ENCODE measurements around the gene RIOX2. TPM values are rescaled to one million over a fixed set of nuclear protein-coding genes. Genes with fewer than 3 reads are reported as not detected.

RIOX2 gene
- total RNA-seq (2021) (28.4 and 29.1 TPM in 2 replicates), Bru-seq, nascent RNA (percentile 77 among the genes with signal in this experiment), BruChase-seq, experiment 1, labeled RNA remaining after a 2-hour chase (percentile 72 among the genes with signal in this experiment), BruChase-seq, experiment 2, labeled RNA remaining after a 6-hour chase (percentile 71 among the genes with signal in this experiment)
- long read RNA-seq, full-length matches to known transcripts: 22 of 41 reads
- long read RNA-seq, partial matches to known transcripts: 9 of 41 reads
- long read RNA-seq, other reads (novel, unspliced or antisense): 10 of 41 reads

DNA sequence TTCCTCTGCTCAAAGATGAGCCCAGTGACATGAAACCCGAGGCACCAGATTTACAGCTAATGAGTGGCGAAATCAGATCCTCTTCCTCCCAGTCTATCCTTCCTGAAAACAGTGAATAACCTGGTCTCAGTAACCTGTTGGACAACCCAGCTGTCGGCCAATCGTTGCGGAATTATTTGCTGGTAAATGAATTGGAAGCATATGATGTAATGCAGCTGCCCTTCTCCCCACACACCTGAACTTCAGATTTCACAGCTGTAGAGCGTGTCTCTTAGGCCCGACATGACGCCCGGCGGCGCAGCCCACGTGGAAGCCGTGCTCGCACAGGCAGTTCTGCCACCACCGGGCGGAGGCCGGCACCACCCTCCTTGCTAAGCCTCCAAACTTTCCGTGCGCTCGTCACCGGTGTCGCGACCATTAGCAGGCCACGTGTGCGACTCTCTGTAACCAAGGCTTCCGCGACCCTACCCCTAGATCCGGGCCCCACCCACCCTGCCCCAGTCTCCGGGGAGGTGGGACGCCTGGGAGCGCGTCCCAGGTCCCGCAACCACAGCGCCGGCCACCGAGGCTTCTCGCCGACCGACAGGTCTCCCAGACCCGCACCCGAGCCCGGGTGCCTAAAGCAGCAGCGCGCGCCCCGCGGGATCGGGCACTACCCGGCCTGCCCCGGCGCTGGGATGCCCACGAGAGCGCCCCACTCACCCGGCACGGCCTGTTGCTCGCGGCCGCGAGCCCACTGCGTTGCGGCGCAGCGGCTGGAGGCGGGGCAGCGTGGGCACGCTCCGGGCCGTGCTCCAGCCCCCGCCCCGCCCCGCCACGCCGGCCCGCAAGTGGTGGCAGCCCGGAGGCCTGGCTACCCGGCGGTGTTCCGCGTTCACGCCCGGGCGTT is at the start of gene RIOX2:
RIOX2 (minus strand) TSS at position 753 of the 889 bp plus-strand sequence. CDS start 4,838 bp downstream, outside the sequence.
- peak within 1 kb of the TSS; percentile 64 for H3K4me3 ChIP-seq (ENCODE audit: low read depth, low read length, poor library complexity, severe bottlenecking)
- BruUV-seq (replicated peaks): TSS peak; percentile 38
- no peaks in the 10 kb centered on the region for H3K9me3 ChIP-seq (ENCODE audit: low read depth, low read length, poor library complexity, severe bottlenecking)
- no peaks in the 10 kb centered on the region for H3K27me3 ChIP-seq (replicated peaks; ENCODE audit: insufficient read depth, low read depth, low read length, poor library complexity)
- ChIA-PET POLR2A (ENCODE audit: low non-redundant PET) (no interaction called here), CTCF (no interaction called here)
- TF ChIP-seq, protein P1, sequence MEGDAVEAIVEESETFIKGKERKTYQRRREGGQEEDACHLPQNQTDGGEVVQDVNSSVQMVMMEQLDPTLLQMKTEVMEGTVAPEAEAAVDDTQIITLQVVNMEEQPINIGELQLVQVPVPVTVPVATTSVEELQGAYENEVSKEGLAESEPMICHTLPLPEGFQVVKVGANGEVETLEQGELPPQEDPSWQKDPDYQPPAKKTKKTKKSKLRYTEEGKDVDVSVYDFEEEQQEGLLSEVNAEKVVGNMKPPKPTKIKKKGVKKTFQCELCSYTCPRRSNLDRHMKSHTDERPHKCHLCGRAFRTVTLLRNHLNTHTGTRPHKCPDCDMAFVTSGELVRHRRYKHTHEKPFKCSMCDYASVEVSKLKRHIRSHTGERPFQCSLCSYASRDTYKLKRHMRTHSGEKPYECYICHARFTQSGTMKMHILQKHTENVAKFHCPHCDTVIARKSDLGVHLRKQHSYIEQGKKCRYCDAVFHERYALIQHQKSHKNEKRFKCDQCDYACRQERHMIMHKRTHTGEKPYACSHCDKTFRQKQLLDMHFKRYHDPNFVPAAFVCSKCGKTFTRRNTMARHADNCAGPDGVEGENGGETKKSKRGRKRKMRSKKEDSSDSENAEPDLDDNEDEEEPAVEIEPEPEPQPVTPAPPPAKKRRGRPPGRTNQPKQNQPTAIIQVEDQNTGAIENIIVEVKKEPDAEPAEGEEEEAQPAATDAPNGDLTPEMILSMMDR (conservative IDR thresholded peaks at IDR 0.05; ENCODE audit: low read depth, low read length): no peak
- TF ChIP-seq EZH2 (IDR thresholded peaks at IDR 0.05; ENCODE audit: borderline replicate concordance, low read depth, low read length, poor library complexity, severe bottlenecking): no peak
- DNase-seq (ENCODE audit: low spot score): peak; percentile 78
- H3K27ac ChIP-seq (ENCODE audit: low read depth, low read length, poor library complexity, severe bottlenecking): no peak within 1 kb of the TSS
- H3K4me1 ChIP-seq (ENCODE audit: insufficient read depth, low read length, poor library complexity, severe bottlenecking): peaks cover 24% of the 10 kb centered on the region
- intact Hi-C loops (cut with micrococcal nuclease; ENCODE audit: unreplicated experiment): no loop called here
- no peaks in the 10 kb centered on the region for H3K36me3 ChIP-seq (ENCODE audit: insufficient read depth, low read length, poor library complexity, severe bottlenecking)

- H3K9me3 ChIP-seq (ENCODE audit: low read depth, low read length, poor library complexity, severe bottlenecking): no peaks in the 10 kb centered on the region
- ChIA-PET POLR2A (ENCODE audit: low non-redundant PET) (no interaction called here), CTCF (interaction anchor here (0.6 kb wide), 1 partner anchor 55 kb away, joined by 3 read pairs; no protein-coding TSS in a partner anchor)
- H3K27ac ChIP-seq (ENCODE audit: low read depth, low read length, poor library complexity, severe bottlenecking): no peak overlapping the region
- intact Hi-C loops (cut with micrococcal nuclease; ENCODE audit: unreplicated experiment): loop anchor here (5.0 to 10.0 kb wide), 2 partner anchors 306 to 1158 kb away; no protein-coding TSS in a partner anchor
- DNase-seq (ENCODE audit: low spot score): no peak
- no TSS peak for BruUV-seq (replicated peaks)
- no peaks in the 10 kb centered on the region for H3K27me3 ChIP-seq (replicated peaks; ENCODE audit: insufficient read depth, low read depth, low read length, poor library complexity)
- no peaks in the 10 kb centered on the region for H3K36me3 ChIP-seq (ENCODE audit: insufficient read depth, low read length, poor library complexity, severe bottlenecking)
- H3K4me3 ChIP-seq (ENCODE audit: low read depth, low read length, poor library complexity, severe bottlenecking): no peak overlapping the region
- TF ChIP-seq EZH2 (IDR thresholded peaks at IDR 0.05; ENCODE audit: borderline replicate concordance, low read depth, low read length, poor library complexity, severe bottlenecking): no peak
- TF ChIP-seq, protein P1 (conservative IDR thresholded peaks at IDR 0.05; ENCODE audit: low read depth, low read length): no peak
- H3K4me1 ChIP-seq (ENCODE audit: insufficient read depth, low read length, poor library complexity, severe bottlenecking): peaks cover 8% of the 10 kb centered on the region
Observed at GRCh38 chr3:98020412-98020811, 48.2 kb upstream of the RIOX2 start.

- no peak for TF ChIP-seq EZH2 (IDR thresholded peaks at IDR 0.05; ENCODE audit: borderline replicate concordance, low read depth, low read length, poor library complexity, severe bottlenecking)
- TF ChIP-seq, protein P1 (conservative IDR thresholded peaks at IDR 0.05; ENCODE audit: low read depth, low read length): no peak
- CTCF ChIA-PET: no interaction called here
Observed at GRCh38 chr3:98018301-98018700, 46.1 kb upstream of the RIOX2 start.

More at GRCh38 chr3:98018301-98018700, 46.1 kb upstream of the RIOX2 start:
- Histone ChIP-seq H3K4me1 (ENCODE audit: insufficient read depth, low read length, poor library complexity, severe bottlenecking) (peaks cover 10% of the 10 kb centered on the region), H3K27me3 (replicated peaks; ENCODE audit: insufficient read depth, low read depth, low read length, poor library complexity) (no peaks in the 10 kb centered on the region), H3K4me3 (ENCODE audit: low read depth, low read length, poor library complexity, severe bottlenecking) (no peak overlapping the region), H3K9me3 (ENCODE audit: low read depth, low read length, poor library complexity, severe bottlenecking) (no peaks in the 10 kb centered on the region), H3K36me3 (ENCODE audit: insufficient read depth, low read length, poor library complexity, severe bottlenecking) (no peaks in the 10 kb centered on the region), H3K27ac (ENCODE audit: low read depth, low read length, poor library complexity, severe bottlenecking) (no peak overlapping the region)
- intact Hi-C loops (cut with micrococcal nuclease; ENCODE audit: unreplicated experiment): no loop called here
- POLR2A ChIA-PET (ENCODE audit: low non-redundant PET): no interaction called here
- no TSS peak for BruUV-seq (replicated peaks)
- no peak for DNase-seq (ENCODE audit: low spot score)

All from A673 (cell line).